ENCODE results near the gene AATK.

Gene AATK

DNA sequence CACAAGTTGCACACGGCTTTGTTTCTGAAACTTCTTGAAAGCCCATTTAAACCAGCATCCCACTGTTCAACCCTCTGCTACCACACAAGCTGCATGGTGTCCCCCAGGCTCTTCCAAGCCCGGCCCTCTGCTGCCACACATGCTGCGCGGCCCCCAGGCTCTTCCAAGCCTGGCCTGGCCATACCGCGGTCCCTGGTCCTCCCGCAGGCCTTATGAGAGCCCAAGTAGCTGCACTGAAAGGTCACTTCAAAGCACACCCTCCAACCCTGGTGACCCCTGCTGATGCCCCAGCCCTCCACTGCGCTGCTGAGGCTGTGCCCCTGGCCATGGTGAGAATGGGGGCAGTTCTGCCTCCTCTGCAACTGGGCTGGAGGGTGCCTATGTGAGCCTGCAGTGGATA is 26.6 kb downstream of the AATK start:
- no peak for DNase-seq

DNA sequence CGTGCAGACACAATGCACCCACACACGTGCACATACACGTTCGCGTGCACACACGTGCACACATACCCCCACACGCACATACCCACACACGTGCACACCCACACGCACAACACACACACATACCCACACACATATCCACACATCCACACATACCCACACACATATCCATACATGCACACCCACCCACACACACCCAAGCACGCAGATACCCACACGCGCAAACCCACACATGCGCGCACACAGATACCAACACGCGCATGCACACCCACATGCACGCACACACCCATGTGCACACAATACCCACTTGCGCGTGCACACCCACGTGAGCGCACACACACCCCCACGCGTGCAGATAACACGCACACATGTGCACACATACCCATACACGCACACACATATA is 27.5 kb downstream of the AATK start:
- no peak for DNase-seq

DNA sequence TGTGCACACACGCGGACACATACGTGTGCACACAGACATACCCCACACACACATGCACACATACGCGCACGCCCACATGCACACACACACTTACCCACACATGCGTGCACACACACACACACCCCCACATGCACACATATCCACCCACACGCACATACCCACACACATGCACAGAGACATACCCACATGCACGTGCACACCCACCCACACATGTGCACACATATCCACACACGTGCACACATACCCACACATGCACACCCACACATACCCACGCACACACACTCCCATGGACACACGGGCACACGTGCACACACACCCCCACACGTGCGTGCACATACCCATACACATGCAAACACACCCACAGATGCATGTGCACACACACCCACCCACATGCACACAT is 27.9 kb downstream of the AATK start:
- no peak for DNase-seq

DNA sequence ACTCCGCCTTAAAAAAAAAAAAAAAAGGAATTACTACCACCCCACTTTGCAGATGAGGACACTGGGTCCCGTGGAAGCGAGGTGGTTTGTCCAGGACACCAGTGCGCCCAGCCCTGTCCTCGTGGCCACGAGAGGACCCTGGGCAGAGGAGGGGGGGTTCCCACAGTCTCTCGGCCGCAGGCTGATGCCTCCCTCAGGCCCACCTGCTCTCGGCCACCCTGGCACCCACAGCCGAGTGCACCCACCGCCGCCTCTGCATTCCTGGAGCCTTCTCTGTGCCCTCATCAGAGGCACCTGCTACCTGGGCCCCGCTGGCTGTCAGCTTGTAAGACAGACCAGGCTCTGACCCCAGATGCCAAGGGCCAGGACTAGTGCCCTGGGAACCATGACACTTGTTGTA is 28.8 kb downstream of the AATK start:
- DNase-seq: no peak

DNA sequence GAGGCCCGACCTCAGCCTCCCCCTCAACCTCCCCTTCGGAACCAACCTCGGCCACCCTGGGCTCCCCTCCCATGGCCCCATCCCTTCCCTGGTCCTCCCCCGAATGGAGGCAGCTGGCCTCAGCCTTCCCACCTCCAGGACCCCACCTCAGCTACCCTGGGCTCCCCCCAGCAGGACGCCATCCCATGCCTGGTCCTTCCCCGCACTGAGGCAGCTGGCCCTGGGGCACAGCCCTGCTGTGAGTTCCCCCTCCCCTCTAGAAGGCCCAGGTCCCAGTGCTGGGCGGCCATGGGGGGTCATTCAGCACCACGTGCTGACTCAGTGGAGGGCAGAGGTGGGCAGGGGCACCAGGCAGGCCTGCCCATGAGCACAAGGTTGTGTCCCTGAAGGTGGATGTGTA is 29.7 kb downstream of the AATK start:
- DNase-seq: no peak

DNA sequence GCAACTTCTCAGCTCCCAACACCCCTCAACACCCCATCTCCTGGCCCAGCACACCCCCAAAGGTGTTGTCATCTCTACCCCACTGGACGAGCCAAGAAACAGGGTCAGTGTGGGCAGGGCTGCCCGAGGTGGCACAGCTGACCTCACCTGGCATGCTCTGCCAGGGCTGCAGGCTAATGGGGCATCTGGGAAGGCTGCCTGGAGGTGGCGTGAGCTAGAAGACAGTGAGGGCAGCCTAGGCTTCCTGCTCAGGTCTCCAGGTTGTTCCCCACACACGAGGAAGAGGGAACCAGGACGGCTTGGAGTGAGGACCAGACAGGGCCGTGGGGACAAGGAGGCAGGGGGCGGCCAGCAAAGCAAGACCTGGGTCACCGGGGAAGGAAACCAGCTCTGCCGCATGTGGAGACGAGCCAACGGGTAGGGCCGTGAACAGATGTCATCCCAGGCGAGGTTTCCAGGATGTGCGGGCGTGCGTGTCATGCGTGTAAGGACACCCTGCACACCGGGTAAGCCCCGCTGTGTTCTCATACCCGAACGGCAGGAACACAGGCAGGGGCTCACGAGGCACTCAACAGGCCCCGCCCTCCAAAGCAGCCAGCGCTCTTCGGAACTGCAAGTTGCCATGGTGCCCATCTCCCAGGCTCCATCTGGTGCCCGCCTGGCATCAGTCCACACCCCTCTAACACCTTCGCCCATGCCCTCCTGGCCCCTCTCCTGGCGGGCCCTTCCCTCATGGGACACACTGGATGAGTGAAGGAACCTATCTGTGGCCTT is 30.3 kb downstream of the AATK start:
- DNase-seq: peak; percentile 87

DNA sequence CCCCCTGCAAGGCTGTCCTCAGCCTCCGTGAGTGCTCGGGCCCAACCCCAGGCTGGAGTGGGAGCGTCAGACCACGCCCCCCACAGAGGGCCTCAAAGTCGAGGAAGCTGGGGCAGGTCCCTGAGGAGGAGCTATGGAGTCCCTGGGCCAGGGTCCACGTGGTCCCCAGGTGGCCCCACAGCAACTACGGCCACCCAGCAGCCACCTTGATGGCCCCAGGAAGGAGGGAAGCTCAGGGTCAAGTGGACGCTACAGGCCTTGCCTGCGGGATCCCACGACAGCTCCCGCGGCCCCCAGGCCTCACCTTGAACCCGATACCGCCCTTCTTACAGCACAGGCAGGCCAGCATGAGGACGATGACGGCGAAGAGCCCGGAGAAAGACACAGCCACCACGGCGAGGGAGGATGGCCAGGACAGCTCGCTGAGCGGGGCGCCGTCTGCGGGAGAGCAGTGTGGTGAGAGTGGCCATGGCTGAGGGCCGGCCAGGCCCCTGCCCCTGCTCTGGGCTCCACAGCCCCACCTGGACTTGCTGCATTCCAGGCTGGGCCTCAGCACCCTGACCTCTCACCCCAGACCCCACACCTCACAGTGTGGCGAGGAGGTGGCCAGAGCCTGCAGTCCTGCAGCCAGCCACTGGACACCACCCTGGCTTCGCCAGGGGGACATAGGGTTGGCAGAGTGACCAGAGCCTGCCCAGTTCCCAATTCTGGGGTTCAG is 31.8 kb downstream of the AATK start:
- no peak for DNase-seq

DNA sequence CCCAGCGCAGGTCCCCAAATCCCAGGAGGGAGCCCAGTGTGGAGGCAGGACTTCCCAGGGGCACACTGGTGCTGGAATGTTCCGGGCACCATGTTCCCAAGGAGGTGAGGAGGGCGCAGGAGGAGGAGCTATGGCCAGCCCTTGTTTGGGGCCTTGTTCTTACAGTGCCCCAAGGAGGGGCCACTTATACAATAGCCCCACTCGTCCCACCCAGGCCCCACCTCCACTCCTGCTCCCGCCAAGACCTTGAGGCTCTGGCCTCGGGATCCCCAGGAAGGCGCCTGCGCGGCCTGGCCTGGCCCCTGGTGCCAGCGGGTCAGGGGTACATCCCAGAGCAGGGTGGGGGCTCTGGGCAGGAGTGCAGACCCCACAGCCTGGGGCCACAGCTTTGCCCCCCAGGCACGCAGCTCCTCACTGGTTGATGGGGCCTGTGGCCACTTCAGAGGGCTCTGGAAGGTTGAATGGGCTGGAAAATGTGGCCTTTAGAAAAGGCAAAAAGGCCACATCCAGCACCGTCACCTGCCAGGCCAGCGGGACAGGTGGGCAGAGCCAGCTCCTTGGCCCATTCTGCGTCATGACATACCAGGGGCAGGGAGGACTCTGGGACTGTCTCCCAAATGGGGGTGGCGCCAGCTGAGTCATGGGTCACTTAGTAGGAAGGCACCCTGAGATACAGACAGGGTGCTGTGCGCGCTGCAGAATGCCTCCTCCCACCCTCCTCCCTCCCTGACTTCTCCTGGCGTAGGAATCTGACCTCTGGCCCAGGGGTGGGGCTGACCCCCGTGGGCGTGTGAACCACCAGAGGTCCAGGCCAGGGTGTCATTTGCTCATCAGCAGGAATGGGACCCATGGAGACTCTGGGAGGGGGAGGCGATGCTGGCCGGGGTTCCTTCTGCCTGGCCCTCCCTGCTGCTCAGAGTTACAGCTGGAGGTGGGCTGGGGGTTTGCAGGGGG is 33.0 kb downstream of the AATK start:
- DNase-seq: no peak

DNA sequence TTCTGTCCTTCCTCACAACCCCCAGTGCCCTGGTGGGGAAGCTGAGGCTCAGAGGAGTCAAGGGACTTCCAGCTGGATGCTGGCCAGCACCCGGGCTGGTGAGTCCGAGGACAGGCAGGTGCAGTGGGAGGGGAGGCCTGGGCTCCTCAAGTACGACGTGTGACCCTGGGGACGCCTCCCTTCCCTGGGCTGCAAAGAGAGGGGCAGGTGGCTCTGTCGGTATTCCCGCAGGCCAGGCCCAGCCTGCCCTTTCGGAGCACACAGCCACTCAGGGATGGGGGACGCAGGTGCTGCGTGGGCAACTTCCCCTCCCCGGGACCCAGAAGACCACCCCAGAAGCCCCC is 33.9 kb downstream of the AATK start:
- no peak for DNase-seq

DNA sequence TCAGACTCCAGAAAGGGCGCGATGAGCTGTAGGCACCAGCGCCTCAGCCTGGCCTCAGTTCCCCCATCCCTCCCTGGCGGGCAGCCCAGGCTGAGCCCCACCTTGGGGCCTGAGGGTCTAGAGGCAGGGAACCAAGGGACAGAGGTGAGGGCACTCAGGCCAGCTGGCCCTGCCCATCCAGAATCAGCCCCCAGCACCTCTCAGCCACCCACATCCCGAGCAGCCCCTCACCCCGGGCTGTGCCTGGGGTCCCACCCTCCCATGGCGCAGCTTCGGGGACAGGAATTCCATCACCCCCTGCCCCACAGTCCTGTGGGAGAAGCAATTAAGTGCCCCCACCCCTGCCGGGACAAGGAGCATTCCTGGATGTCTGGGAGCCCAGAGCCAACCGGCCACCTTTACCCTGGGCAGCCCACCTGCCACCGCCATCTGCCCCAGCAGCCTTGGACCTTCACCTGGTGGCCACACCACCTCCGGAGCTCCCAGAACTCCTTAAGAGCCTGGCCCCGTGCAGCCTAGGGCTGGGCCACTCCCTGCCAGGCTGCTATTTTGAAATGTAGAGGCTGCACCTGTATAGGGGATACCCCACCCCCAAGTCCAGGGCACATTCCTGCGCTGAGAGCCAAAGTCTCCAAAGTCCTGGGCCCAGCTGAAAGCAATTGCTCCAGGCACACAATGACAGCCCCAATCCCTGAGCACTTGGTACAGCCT is 34.4 kb downstream of the AATK start:
- DNase-seq: no peak

DNA sequence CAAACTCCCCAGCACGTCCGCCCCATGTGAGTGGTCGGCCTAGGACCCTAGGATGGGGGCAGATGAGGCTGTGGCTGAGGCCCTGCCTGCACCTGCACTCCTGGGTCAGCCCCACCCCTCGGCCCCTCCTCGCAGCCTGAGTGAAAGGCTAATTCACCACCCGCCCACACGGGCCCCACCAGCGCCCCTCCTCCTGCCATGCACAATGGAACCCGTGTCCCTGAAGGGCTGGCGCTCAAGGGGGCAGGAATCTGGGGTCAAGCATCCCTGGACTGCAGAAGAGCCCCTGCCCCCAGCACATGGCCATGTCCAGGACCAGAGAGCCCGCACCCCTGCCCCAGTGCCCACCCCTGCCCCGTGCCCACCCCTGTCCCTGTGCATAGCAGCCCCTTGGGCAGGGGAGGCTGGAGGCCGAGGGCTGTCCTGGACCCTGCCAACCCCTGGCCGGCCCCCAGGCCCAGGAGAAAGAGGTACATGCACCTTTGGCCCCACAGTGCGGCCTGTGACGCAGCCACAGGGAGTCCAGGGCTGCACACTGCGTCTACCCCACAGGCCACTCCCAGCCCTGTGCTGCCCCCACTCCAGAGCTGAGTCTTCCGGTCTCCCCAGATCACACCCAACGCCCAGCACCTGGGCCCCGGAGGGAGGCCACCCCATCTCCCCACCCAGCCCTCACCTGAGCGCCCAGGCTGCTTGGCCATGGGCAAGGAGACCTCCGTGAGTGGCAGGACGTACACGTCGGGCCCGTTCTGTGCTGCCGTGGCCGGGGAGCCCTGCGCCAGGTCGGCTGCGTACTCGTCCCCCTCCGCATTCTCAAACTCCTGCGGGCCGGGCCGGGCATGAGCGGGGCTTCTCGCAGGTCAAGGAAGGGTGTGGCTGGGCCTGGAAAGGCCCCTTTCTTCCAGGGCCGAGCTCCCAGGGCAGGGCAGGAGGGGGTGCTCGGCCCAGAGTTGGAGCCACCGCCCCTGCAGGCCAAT is 35.3 kb downstream of the AATK start:
- DNase-seq: no peak

DNA sequence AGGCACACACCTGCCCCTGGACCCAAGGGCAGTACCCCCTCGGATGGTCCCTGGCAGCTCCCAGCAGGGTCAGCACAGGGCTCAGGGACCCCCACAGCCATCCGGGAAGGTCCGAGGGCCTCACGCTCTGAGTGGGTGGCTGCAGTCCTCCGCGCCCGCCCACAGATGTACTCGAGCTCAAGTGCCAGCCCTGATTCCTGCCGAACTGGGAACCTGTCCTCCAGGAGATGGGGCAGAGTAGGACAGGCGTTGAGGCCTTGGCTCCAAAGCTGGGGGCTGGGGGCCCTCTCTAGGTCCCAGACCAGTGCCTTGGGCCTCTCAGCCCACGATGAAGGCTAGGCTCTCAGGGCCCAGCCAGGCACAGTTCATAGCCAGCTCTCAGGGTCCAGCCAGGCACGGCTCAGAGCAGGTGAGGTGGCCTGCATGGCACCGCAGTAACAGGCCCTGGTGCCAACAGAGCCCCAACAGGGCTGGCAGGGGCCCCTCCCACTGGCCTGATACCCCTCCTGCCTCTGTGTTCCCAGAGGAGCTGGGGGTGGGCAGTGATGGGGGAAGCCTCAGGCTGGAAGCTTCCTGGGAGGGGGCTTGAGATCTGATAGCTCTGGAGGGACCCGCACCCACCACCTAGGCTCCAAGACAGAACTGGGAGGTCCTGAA is 36.2 kb downstream of the AATK start:
- DNase-seq: no peak

DNA sequence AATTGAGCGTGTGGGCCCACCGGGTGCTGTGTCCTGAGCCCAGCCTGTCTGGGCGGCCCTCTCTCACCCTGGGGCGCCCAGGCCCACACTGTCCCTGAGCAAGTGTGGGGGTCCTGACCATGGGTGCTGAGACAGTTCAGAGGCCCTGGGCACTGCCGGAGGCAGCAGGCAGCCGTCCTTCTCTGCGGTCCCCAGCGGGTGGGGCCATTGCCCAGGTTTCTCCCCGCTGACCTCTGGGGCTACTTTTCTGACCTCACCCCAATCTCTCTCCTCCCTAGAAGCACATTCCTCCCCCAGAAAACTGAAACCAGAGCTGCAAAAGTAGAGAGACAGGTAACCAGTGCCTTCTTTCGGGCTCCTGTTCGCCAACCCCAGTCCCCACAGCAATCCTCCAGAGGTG is 36.7 kb downstream of the AATK start:
- DNase-seq: no peak

DNA sequence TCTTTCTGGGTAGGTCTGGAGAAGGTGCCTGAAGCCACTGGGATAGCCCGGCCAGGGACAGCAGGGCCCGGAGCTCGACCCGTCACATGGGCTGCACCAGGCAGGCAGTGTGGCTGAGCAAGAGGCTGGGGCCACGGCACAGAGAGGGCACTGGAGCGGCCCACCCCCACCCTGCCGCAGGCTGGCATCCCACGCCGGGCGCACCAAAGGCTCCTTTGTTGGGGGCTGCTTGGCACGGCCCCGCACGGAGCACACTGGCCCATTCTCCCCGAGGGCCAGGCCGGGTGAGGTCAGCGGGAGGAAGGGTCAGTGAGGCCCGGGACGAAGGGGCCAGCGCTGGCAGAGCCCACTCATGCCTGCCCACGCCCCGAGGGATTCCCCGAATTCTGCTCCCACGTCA is 37.2 kb downstream of the AATK start:
- DNase-seq: no peak

DNA sequence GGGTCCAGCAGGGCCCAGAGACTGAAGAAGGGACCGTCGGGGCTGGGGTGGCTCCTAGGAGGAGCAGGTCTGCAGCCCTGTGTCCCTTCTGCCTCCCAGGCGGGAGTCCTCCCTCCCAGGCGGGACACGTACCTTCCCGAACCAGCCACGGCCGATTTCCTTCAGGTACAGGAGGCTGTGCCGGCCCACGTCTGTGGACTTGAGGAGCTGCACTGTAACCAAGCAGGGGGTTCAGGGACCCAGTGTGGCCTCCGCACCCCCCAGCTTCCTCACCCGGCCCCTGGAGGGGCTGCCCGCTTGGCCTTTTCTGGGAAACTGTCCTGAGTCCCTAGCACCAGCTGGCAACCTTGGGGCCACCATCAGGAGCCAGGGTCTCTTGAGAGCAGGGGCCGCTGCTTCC is 37.7 kb downstream of the AATK start:
- DNase-seq: no peak

DNA sequence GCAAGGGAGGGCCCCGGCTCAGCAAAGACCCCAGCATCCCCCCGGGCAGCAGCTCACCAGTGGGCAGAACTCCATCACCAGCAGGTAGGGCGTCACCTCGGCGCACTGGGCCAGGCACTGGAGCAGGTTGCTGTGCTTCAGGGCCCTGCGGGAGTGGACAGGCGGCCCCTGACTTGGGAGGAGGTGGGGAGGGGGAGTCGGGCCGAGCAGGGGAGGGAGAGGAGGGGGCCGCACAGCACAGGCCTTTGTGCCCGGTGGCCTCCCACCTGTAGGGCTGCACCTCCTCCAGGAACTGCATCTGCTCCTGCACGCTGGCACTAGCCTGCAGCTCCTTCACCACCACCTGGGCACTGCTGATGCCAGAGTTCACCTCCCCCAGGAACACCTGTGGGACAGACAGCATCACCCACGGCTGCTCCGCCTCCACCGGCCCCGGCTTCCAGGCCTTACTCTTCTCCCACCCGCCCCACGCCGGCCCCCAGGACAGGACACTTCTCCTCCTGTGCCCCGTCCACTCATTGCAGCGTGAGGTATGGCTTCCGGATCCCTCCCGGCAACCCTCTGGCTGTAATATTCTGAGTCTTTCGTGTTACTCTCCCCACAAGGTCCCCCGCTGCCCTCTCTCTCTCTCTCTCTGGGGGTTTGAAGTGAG is 38.4 kb downstream of the AATK start:
- no peak for DNase-seq

DNA sequence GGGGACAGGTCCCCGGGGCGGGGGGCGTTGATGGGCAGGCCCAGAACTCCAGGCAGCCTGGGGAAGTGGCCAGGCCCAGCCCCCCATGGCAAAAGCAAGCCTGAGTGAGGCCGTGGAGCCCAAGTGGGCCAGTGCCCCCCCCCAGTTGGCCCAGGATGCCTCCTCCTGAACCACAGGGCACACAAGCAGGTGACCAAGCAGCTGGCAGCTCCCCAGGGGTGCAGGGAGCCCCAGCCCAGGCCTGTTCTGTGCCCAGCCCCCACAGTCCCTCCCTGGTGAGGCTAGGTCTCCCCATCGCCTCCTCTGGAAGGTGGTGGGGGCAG is 38.9 kb downstream of the AATK start:
- no peak for DNase-seq

DNA sequence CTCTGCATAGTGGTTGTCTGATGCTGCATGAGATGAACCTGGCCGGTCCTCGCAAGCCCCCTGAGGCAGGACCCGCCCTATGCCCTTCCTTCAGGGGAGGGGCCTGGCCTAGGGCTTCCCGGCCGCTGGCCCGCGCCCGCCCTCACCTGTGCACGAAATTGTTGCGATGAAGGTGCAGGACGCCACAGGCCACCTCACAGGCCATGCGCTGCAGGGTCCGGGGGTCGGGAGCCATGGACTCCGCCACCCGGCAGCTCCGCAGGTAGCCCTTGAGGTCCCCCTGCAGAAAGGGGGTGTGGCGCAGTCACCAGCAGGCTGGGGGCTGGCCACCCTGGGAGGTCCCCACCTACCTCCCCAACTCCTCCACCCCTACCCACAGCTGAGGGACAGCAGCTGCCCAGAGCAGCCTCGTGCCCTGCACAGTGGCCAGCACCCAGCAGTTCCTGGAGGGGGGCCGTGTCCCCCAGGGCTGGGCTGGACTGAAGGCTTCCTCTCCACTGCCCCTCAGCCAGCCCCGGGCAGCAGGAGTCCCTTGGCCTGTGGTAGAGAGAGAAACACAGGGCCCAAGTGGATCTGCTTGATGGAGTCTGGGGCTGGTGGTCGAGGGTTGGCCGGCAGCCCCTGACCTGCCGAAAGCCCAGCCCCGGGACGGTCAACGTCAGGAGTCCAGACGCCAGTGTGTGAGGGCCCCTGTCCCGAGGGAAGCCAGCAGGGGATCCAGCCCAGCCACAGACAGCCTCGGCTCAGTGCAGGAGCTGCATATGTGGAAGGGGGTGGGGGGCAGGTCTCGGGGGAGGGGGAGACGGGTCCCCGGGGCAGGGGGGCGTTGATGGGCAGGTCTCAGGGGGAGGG is 39.5 kb downstream of the AATK start:
- no peak for DNase-seq

DNA sequence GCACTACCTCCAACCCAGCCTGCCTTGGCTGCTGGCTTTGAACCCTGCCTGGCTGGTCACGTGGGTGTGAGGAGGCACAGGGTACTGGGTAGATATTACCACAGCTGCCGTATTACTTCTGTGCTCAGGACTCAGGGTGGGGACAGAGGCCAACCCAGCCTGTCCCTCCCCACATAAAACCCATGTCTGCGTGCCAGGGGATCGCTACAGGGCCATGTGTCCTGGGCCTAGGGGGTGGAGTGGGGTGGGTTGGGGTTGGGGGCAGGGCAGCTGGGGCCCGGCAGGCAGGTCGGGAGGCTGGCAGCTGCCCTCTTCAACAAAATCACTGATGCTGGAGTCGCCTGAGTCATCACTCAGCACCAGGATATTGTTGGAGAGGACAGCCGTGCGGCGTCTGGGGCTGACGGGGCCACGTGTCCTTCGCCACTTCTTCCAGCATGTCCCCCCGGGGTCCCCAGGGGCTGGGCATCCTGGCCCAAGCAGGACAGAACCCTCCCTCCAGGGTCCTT is 40.4 kb downstream of the AATK start:
- peak; percentile 12 for DNase-seq

DNA sequence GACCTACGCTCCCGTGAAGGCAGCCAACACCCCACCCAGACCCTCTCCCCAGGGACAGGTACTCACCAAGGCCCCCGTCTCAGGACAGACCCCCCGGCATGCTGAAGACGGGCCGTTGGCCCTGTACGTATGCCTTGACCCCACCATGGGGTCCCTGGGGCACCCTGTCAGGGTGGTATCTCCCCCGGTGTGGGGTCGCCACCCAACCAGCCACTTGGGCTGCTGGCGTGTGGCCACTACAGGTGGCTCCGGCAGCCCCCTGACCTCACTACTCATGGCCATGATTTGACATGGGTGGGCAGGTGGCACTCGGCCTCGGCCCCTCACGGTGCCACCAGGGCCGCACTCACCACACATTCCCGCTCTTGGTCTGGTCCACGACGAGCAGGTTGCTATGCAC is 41.6 kb downstream of the AATK start:
- DNase-seq: no peak

All from NCI-H1105 (cell line).